ENCODE data around the gene TNIK. TPM values are rescaled to one million over a fixed set of nuclear protein-coding genes. Genes with fewer than 3 reads are reported as not detected.
A peak's percentile ranks its signal among the peaks of the same experiment; 100 is the strongest.

Gene TNIK
- total RNA-seq, 2 donors from 2014 or later = 9.0 to 11.6 TPM

GRCh38 chr3:171088496-171088895 is 371.7 kb downstream of the TNIK start:
- DNase-seq (ENCODE audit: low spot score) = no peak
- Histone ChIP-seq H3K36me3 (no peaks in the 10 kb centered on the region), H3K27ac (peak overlapping the region in 1 of 2 donors; percentile 64), H3K4me3 (no peak overlapping the region), H3K9me3 (no peaks in the 10 kb centered on the region), H3K27me3 (no peaks in the 10 kb centered on the region), H3K4me1 (peaks cover 0 to 28% of the 10 kb centered on the region in 2 donors)
- no peak for TF ChIP-seq CTCF (IDR thresholded peaks at IDR 0.05)

- Histone ChIP-seq H3K27ac (no peak overlapping the region), H3K4me1 (peaks cover 0 to 23% of the 10 kb centered on the region in 2 donors), H3K9me3 (no peaks in the 10 kb centered on the region), H3K27me3 (no peaks in the 10 kb centered on the region), H3K4me3 (no peak overlapping the region), H3K36me3 (no peaks in the 10 kb centered on the region)
- TF ChIP-seq CTCF (IDR thresholded peaks at IDR 0.05) = no peak
- DNase-seq (ENCODE audit: low spot score) = no peak
Measured at GRCh38 chr3:171086914-171087313, 373.3 kb downstream of the TNIK start.

GRCh38 chr3:171077261-171077660 is 382.9 kb downstream of the TNIK start:
- Histone ChIP-seq H3K4me3 (no peak overlapping the region), H3K9me3 (no peaks in the 10 kb centered on the region), H3K27me3 (no peaks in the 10 kb centered on the region), H3K36me3 (no peaks in the 10 kb centered on the region), H3K27ac (no peak overlapping the region), H3K4me1 (no peaks in the 10 kb centered on the region)
- no peak for TF ChIP-seq CTCF (IDR thresholded peaks at IDR 0.05)
- DNase-seq (ENCODE audit: low spot score) = no peak

- TF ChIP-seq CTCF (IDR thresholded peaks at IDR 0.05) = no peak
- Histone ChIP-seq H3K4me3 (no peak overlapping the region), H3K4me1 (no peaks in the 10 kb centered on the region), H3K36me3 (no peaks in the 10 kb centered on the region), H3K27me3 (no peaks in the 10 kb centered on the region), H3K9me3 (no peaks in the 10 kb centered on the region), H3K27ac (no peak overlapping the region)
- no peak for DNase-seq (ENCODE audit: low spot score)
Measured at GRCh38 chr3:171072432-171072831, 387.8 kb downstream of the TNIK start.

- H3K4me3 ChIP-seq = no peak overlapping the region
- H3K4me1 ChIP-seq = no peaks in the 10 kb centered on the region
- no peak for TF ChIP-seq CTCF (IDR thresholded peaks at IDR 0.05)
- no peak overlapping the region for H3K27ac ChIP-seq
- H3K9me3 ChIP-seq = no peaks in the 10 kb centered on the region
- no peak for DNase-seq (ENCODE audit: low spot score)
- H3K27me3 ChIP-seq = no peaks in the 10 kb centered on the region
- no peaks in the 10 kb centered on the region for H3K36me3 ChIP-seq
Measured at GRCh38 chr3:171068658-171069057, 391.5 kb downstream of the TNIK start.

GRCh38 chr3:171066206-171066605 is 394.0 kb downstream of the TNIK start:
- Histone ChIP-seq H3K4me3 (no peak overlapping the region), H3K36me3 (no peaks in the 10 kb centered on the region)
- no peak for TF ChIP-seq CTCF (IDR thresholded peaks at IDR 0.05)

More at GRCh38 chr3:171066206-171066605, 394.0 kb downstream of the TNIK start:
- Histone ChIP-seq H3K4me1 (no peaks in the 10 kb centered on the region), H3K27me3 (no peaks in the 10 kb centered on the region), H3K27ac (no peak overlapping the region), H3K9me3 (no peaks in the 10 kb centered on the region)
- no peak for DNase-seq (ENCODE audit: low spot score)

Measured in right atrium auricular region (tissue), 2 donors.